Ishikawa (cell line): ENCODE results near the gene NRG2.

ENCODE experiments used
- CEBPB ChIP-seq: IDR thresholded peaks from 2 replicates; pipeline ENCODE4 v1.6.1; 2012
- CREB1 ChIP-seq: IDR thresholded peaks from 2 replicates; pipeline ENCODE4 v1.6.1; 2012; ENCODE audit warnings: low read depth
- EGR1 ChIP-seq: IDR thresholded peaks from 2 replicates; pipeline ENCODE4 v1.6.1; 2012
- EP300 ChIP-seq: IDR thresholded peaks from 2 replicates; pipeline ENCODE4 v1.6.1; 2012; ENCODE audit warnings: borderline replicate concordance
- FOXM1 ChIP-seq: IDR thresholded peaks from 2 replicates; pipeline ENCODE4 v1.6.1; 2012; ENCODE audit warnings: low read depth, borderline replicate concordance
- NFIC ChIP-seq: IDR thresholded peaks from 2 replicates; pipeline ENCODE4 v1.6.1; 2012
- RAD21 ChIP-seq: IDR thresholded peaks from 2 replicates; pipeline ENCODE4 v1.6.1; 2012; ENCODE audit warnings: low read depth
- TAF1 ChIP-seq: IDR thresholded peaks from 2 replicates; pipeline ENCODE4 v1.6.1; 2012; ENCODE audit warnings: low read depth, mild to moderate bottlenecking
- TCF12 ChIP-seq: IDR thresholded peaks from 2 replicates; pipeline ENCODE4 v1.6.1; 2012; ENCODE audit warnings: low read depth
- TEAD4 ChIP-seq: IDR thresholded peaks from 2 replicates; pipeline ENCODE4 v1.6.1; 2012
- YY1 ChIP-seq: IDR thresholded peaks from 2 replicates; pipeline ENCODE4 v1.6.1; 2012; ENCODE audit warnings: low read depth
- ZBTB7A ChIP-seq: IDR thresholded peaks from 2 replicates; pipeline ENCODE4 v1.6.1; 2012; ENCODE audit warnings: low read depth
- TF ChIP-seq, protein P1 (sequence below): IDR thresholded peaks from 2 replicates; pipeline ENCODE4 v1.6.1; 2012; ENCODE audit warnings: low read depth, mild to moderate bottlenecking
- TF ChIP-seq, protein P2 (sequence below): IDR thresholded peaks from 2 replicates; pipeline ENCODE4 v1.6.1; 2012
- TF ChIP-seq, protein P3 (sequence below): IDR thresholded peaks from 2 replicates; pipeline ENCODE4 v1.6.1; 2012

Gene NRG2

DNA sequence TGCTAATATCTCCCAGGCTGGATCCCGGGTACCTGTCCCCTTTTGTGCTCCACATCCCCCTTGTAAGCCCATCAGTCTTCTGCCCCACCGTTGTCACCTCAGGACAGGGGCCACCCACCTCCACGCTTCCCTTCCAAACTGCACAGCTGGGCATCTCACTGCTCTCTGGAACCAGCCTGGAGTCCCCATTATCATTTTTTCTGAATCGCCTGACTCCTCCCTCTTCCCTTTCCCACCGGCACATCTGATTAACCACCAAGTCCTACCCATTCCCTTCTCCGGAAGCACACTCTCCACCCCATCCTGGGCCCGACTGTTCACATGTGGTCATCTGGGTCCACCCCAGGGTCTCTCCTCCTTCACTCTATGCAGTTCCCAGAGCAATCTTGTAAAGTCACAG is 193.6 kb downstream of the NRG2 start:
- no peak for TF ChIP-seq NFIC
- TF ChIP-seq YY1, result no peak
- no peak for TF ChIP-seq EP300
- no peak for TF ChIP-seq CEBPB
- TF ChIP-seq TEAD4, result no peak
- no peak for TF ChIP-seq ZBTB7A
- TF ChIP-seq FOXM1, result no peak
- TF ChIP-seq CREB1, result no peak
- TF ChIP-seq, protein P1, sequence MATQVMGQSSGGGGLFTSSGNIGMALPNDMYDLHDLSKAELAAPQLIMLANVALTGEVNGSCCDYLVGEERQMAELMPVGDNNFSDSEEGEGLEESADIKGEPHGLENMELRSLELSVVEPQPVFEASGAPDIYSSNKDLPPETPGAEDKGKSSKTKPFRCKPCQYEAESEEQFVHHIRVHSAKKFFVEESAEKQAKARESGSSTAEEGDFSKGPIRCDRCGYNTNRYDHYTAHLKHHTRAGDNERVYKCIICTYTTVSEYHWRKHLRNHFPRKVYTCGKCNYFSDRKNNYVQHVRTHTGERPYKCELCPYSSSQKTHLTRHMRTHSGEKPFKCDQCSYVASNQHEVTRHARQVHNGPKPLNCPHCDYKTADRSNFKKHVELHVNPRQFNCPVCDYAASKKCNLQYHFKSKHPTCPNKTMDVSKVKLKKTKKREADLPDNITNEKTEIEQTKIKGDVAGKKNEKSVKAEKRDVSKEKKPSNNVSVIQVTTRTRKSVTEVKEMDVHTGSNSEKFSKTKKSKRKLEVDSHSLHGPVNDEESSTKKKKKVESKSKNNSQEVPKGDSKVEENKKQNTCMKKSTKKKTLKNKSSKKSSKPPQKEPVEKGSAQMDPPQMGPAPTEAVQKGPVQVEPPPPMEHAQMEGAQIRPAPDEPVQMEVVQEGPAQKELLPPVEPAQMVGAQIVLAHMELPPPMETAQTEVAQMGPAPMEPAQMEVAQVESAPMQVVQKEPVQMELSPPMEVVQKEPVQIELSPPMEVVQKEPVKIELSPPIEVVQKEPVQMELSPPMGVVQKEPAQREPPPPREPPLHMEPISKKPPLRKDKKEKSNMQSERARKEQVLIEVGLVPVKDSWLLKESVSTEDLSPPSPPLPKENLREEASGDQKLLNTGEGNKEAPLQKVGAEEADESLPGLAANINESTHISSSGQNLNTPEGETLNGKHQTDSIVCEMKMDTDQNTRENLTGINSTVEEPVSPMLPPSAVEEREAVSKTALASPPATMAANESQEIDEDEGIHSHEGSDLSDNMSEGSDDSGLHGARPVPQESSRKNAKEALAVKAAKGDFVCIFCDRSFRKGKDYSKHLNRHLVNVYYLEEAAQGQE, result no peak
- no peak for TF ChIP-seq TAF1
- TF ChIP-seq, protein P2, sequence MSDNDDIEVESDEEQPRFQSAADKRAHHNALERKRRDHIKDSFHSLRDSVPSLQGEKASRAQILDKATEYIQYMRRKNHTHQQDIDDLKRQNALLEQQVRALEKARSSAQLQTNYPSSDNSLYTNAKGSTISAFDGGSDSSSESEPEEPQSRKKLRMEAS, result no peak
- no peak for TF ChIP-seq TCF12
- TF ChIP-seq, protein P3, sequence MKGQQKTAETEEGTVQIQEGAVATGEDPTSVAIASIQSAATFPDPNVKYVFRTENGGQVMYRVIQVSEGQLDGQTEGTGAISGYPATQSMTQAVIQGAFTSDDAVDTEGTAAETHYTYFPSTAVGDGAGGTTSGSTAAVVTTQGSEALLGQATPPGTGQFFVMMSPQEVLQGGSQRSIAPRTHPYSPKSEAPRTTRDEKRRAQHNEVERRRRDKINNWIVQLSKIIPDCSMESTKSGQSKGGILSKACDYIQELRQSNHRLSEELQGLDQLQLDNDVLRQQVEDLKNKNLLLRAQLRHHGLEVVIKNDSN, result no peak
- no peak for TF ChIP-seq RAD21
- no peak for TF ChIP-seq EGR1

DNA sequence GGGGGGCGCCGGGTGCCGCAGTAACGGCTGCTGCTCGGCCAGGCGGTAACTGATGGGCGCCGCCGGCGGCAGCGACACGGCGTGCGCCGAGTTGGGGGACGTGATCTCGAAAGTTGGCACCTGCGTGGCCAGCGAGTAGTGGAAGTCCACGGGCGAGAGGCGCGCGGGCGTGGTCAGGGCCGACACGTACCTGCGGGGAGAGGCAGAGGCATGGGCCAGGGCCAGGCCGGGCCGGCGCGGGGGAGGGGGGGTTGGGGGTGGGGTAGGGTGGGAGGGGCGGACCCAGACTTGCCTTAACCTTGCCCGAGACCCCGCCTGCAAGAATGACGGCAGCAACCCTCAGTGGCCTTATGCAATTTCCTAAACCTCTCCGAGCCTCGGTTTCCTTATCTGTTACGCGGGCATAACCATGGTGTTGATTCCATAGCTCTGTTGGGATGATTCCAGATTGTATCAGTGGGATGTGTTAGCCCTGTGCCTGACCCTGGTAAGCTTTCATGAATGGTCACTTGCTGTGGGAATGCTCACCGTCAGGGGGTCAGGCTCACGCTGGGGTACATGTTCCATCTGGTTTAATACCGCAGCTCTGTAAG is 194.5 kb downstream of the NRG2 start:
- TF ChIP-seq NFIC (no peak), EGR1 (no peak), ZBTB7A (0 out of 2 replicates have a peak, but pooled peaks have one; percentile 27), FOXM1 (no peak)

DNA sequence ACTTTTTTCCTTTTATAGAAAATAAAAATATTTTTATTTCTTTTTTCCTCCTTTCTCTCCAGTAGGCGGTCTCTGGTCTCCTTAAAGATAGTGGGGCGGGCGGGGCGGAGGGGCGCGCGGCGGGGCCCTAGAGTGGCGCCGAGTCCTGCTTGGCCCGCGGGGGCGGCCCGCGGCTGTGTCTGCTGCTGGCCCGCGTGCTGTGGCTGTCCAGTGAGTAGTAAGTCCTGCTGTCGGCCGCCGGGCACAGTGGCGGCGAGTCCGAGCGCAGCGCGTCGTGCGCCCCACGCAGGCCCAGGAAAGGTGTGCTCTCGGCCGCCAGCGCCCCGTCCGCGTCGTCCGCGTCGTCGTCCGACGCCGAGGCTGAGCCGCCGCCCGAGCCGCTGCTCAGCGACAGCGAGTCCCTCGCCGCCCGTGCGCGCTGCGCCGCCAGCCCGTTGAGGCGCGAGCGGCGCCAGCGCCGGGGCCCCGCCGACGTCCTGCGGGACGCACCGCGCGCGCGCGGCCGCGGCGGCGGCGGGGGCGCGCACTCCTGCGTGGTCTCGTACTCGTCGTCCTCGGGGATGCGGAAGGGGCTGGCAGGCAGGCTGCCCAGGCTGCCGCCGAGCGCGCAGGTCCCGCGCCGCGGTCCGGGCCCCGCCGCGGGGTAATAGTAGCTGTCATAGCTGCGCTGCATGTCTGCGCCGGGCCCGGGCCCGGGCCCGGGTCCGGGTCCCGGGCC is 195.2 kb downstream of the NRG2 start:
- no peak for TF ChIP-seq NFIC
- TF ChIP-seq CEBPB, result no peak
- TF ChIP-seq, protein P2, result peak; percentile 86
- no peak for TF ChIP-seq YY1
- no peak for TF ChIP-seq TCF12
- no peak for TF ChIP-seq TAF1
- no peak for TF ChIP-seq EP300
- no peak for TF ChIP-seq ZBTB7A
- TF ChIP-seq, protein P1, result no peak

DNA sequence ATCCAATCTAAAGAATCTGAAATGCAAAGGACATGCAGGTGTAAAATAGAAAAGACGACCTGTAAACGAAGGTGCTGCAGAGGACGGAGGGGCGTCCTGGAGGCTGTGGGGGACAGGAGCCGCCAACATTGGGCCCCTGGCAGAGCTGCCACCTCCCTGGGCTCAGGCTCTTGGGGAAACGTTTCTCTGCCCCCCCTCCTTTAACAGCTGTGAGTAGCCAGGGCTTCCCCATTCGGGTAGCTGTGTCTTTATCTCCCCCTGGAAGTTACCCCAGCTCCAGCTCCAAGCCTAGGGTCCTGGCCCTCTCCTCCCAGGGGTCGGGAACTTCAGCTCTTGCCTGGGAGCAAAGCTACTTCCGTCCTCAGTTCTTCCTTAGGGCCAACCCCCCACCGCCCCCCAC is 196.0 kb downstream of the NRG2 start:
- TF ChIP-seq, protein P2, result no peak
- TF ChIP-seq CEBPB, result no peak
- TF ChIP-seq, protein P1, result no peak
- no peak for TF ChIP-seq EGR1
- TF ChIP-seq TCF12, result no peak
- TF ChIP-seq TEAD4, result no peak
- no peak for TF ChIP-seq YY1
- no peak for TF ChIP-seq ZBTB7A
- TF ChIP-seq FOXM1, result no peak
- no peak for TF ChIP-seq NFIC
